Sigmoid colon (tissue), 7 donors: ENCODE measurements around the gene ZNF726. TPM values are rescaled to one million over a fixed set of nuclear protein-coding genes. Genes with fewer than 3 reads are reported as not detected.
"Not testable (repeated sequence)": the region's sequence is repeated elsewhere in the genome, so short reads cannot be mapped to it uniquely, and the experiment has no call there.

Experiments used
- DNase-seq: peaks from one replicate; pipeline ENCODE4 v3.0.0-alpha.2; 2019
- H3K27ac ChIP-seq, 4 donors: fragments of 200-600 bp; sonication (generic); one replicate each; pipeline ENCODE4 v1.5.1; 2016 to 2019; ENCODE audit warnings: mild to moderate bottlenecking in 1 of 4
- H3K27me3 ChIP-seq, 3 donors: fragments of 200-600 bp; sonication (generic); one replicate each; pipeline ENCODE4 v1.5.1; 2019; ENCODE audit warnings: mild to moderate bottlenecking in 1 of 3
- H3K36me3 ChIP-seq, 4 donors: fragments of 200-600 bp; sonication (generic); one replicate each; pipeline ENCODE4 v1.5.1; 2016 to 2019
- H3K4me1 ChIP-seq, 4 donors: fragments of 200-600 bp; sonication (generic); one replicate each; pipeline ENCODE4 v1.5.1; 2017 to 2019
- H3K4me3 ChIP-seq, 4 donors: fragments of 200-600 bp; sonication (generic); one replicate each; pipeline ENCODE4 v1.5.1; 2017 to 2019; ENCODE audit warnings: mild to moderate bottlenecking in 2 of 4, moderate library complexity in 1 of 4
- H3K9me3 ChIP-seq, 4 donors: fragments of 200-600 bp in 3 of 4; sonication (generic) in 3 of 4; one replicate each; pipeline versions ENCODE4 v1.5.1 to v1.6.1; 2013 to 2019
- CTCF ChIP-seq, 4 experiments: fragments of 450-650 bp in 3 of 4; fragments of 200-600 bp in 1 of 4; IDR thresholded peaks; one replicate each; pipeline ENCODE4 v1.5.1; 2016 to 2019; ENCODE audit warnings: antibody characterized with exemption in 4 of 4, mild to moderate bottlenecking in 3 of 4, moderate library complexity in 2 of 4
- EP300 ChIP-seq, 4 donors: sonication (generic); formaldehyde crosslinking; IDR thresholded peaks; one replicate each; pipeline ENCODE4 v1.6.1; 2017; ENCODE audit warnings: antibody characterized with exemption in 4 of 4
- POLR2A ChIP-seq, 2 donors: fragments of 450-650 bp; IDR thresholded peaks; one replicate each; pipeline ENCODE4 v1.6.1; 2016; ENCODE audit warnings: antibody characterized with exemption in 2 of 2, mild to moderate bottlenecking in 2 of 2, moderate library complexity in 2 of 2
- POLR2AphosphoS5 ChIP-seq, 4 donors: sonication (generic); formaldehyde crosslinking; IDR thresholded peaks; one replicate each; pipeline ENCODE4 v1.6.1; 2017; ENCODE audit warnings: antibody characterized with exemption in 4 of 4
- WGBS, 2 donors: extraction: QIAGEN DNeasy Blood & Tissue Kit; methylation state at CpG; one replicate each; pipeline ENCODE4 v1.1.7; 2013; 5-methylcytosine and 5-hydroxymethylcytosine counted together
- intact Hi-C: fragments of 100-400 bp; cut with DNase I; formaldehyde crosslinking; loops from one replicate; pipeline ENCODE4 v1.15.1; 2023
- polyA plus RNA-seq, 3 donors: library from polyadenylated mRNA; stranded (reverse); fragments of 200-250 nt; gene quantifications; one replicate each; pipeline ENCODE4 v1.2.3, GENCODE V29; 2013
- total RNA-seq, 4 donors: library from RNA; depleted of rRNA; stranded (reverse); fragments of >200 nt; gene quantifications; one replicate each; pipeline ENCODE4 v1.1.0, GENCODE V29; 2016
- donor health status: healthy with polysubstance abuse.
- donor health status: Bipolar disorder and iron deficiency.
- donor health status: healthy.

ZNF726 gene
- total and polyA plus RNA-seq, 7 donors: 0.54 to 4.9 (median 2.4) TPM; not detected in 1

GRCh38 chr19:23969630-23970029 lies 54.9 kb downstream of the ZNF726 start:
- intact Hi-C loops: loop anchor here (5.0 kb wide), 1 partner anchor 97 kb away; no protein-coding TSS in a partner anchor
- Histone ChIP-seq H3K4me3 (no peak overlapping the region), H3K36me3 (no peaks in the 10 kb centered on the region), H3K27ac (no peak overlapping the region), H3K27me3 (peaks cover 7 to 32% (median 11%) of the 10 kb centered on the region in 3 donors), H3K4me1 (no peaks in the 10 kb centered on the region), H3K9me3 (no peaks in the 10 kb centered on the region)
- no peak for DNase-seq
- 78 to 79% methylated on average over 2 of the region's 2 CpGs for WGBS, 2 donors
- TF ChIP-seq CTCF (IDR thresholded peaks at IDR 0.05) (no peak), POLR2A (IDR thresholded peaks at IDR 0.05) (no peak), POLR2AphosphoS5 (IDR thresholded peaks at IDR 0.05) (no peak), EP300 (IDR thresholded peaks at IDR 0.05) (no peak)

- H3K27me3 ChIP-seq: peaks cover 7 to 32% (median 11%) of the 10 kb centered on the region in 3 donors
- no peaks in the 10 kb centered on the region for H3K36me3 ChIP-seq
- H3K27ac ChIP-seq: no peak overlapping the region
- whole genome bisulfite sequencing, 2 donors: 7 to 19% methylated on average over 32 of the region's 32 CpGs
- no peak for DNase-seq
- no peaks in the 10 kb centered on the region for H3K4me1 ChIP-seq
- TF ChIP-seq POLR2AphosphoS5 (IDR thresholded peaks at IDR 0.05) (no peak), POLR2A (IDR thresholded peaks at IDR 0.05) (no peak), CTCF (IDR thresholded peaks at IDR 0.05) (no peak), EP300 (IDR thresholded peaks at IDR 0.05) (no peak)
- H3K9me3 ChIP-seq: no peaks in the 10 kb centered on the region
- H3K4me3 ChIP-seq: peak overlapping the region in 2 of 4 donors; percentile 10 to 13
- intact Hi-C loops: no loop called here
Measured at GRCh38 chr19:23971598-23971997, 56.9 kb downstream of the ZNF726 start.

GRCh38 chr19:23972161-23972560 lies 57.5 kb downstream of the ZNF726 start:
- H3K36me3 ChIP-seq: no peaks in the 10 kb centered on the region
- H3K27me3 ChIP-seq: peaks cover 7 to 32% (median 11%) of the 10 kb centered on the region in 3 donors
- no peak overlapping the region for H3K27ac ChIP-seq
- intact Hi-C loops: no loop called here
- H3K4me1 ChIP-seq: no peaks in the 10 kb centered on the region
- no peak for DNase-seq
- no peaks in the 10 kb centered on the region for H3K9me3 ChIP-seq
- 26 to 47% methylated on average over 16 of the region's 16 CpGs for WGBS, 2 donors
- H3K4me3 ChIP-seq: peak overlapping the region in 2 of 4 donors; percentile 10 to 13
- TF ChIP-seq CTCF (IDR thresholded peaks at IDR 0.05) (no peak), EP300 (IDR thresholded peaks at IDR 0.05) (no peak), POLR2A (IDR thresholded peaks at IDR 0.05) (no peak), POLR2AphosphoS5 (IDR thresholded peaks at IDR 0.05) (no peak)

GRCh38 chr19:23974941-23975340 lies 60.3 kb downstream of the ZNF726 start:
- TF ChIP-seq POLR2AphosphoS5 (IDR thresholded peaks at IDR 0.05) (no peak), EP300 (IDR thresholded peaks at IDR 0.05) (no peak), CTCF (IDR thresholded peaks at IDR 0.05) (no peak), POLR2A (IDR thresholded peaks at IDR 0.05) (no peak)
- Histone ChIP-seq H3K27ac (no peak overlapping the region), H3K9me3 (no peaks in the 10 kb centered on the region), H3K4me1 (no peaks in the 10 kb centered on the region), H3K4me3 (no peak overlapping the region), H3K36me3 (no peaks in the 10 kb centered on the region), H3K27me3 (peaks cover 7 to 23% (median 11%) of the 10 kb centered on the region in 3 donors)
- WGBS, 2 donors: 89 to 92% methylated on average over 2 of the region's 2 CpGs
- DNase-seq: no peak
- intact Hi-C loops: no loop called here

GRCh38 chr19:23976631-23977030 lies 61.9 kb downstream of the ZNF726 start:
- peaks cover 6 to 13% (median 9%) of the 10 kb centered on the region in 3 donors for H3K27me3 ChIP-seq
- H3K4me3 ChIP-seq, intact Hi-C loops, H3K36me3 ChIP-seq, DNase-seq, H3K4me1 ChIP-seq, H3K9me3 ChIP-seq, H3K27ac ChIP-seq: not testable (repeated sequence)
- 79 to 95% methylated on average over 3 of the region's 3 CpGs for WGBS, 2 donors

GRCh38 chr19:23977256-23977655 lies 62.6 kb downstream of the ZNF726 start:
- H3K27me3 ChIP-seq, H3K4me3 ChIP-seq, H3K4me1 ChIP-seq, DNase-seq, H3K27ac ChIP-seq, H3K36me3 ChIP-seq, intact Hi-C loops, H3K9me3 ChIP-seq: not testable (repeated sequence)
- 92 to 95% methylated on average over 3 of the region's 3 CpGs for WGBS, 2 donors
